Left renal pelvis (tissue), 4 donors: ENCODE data around the gene AIG1. TPM values are rescaled to one million over a fixed set of nuclear protein-coding genes. Genes with fewer than 3 reads are reported as not detected.

Experiments used
- DNase-seq, 4 donors: peaks; one replicate each; pipeline ENCODE4 v3.0.0-alpha.2; 2013; ENCODE audit warnings: low read depth in 4 of 4, low spot score in 3 of 4
- polyA plus RNA-seq, 4 donors: library from polyadenylated mRNA; unstranded; fragments of 120-200 nt; gene quantifications; one replicate each; pipeline ENCODE4 v1.2.1, GENCODE V29; 2013; ENCODE audit not compliant: insufficient read length in 4 of 4

Gene AIG1
- polyA plus RNA-seq, 4 donors, result 27.8 to 113 (median 100) TPM

- no peak for DNase-seq
Measured at GRCh38 chr6:143090314-143091044, 29.8 kb downstream of the AIG1 start.

GRCh38 chr6:143092768-143093167, 32.1 kb downstream of the AIG1 start:
- DNase-seq, result no peak

DNA sequence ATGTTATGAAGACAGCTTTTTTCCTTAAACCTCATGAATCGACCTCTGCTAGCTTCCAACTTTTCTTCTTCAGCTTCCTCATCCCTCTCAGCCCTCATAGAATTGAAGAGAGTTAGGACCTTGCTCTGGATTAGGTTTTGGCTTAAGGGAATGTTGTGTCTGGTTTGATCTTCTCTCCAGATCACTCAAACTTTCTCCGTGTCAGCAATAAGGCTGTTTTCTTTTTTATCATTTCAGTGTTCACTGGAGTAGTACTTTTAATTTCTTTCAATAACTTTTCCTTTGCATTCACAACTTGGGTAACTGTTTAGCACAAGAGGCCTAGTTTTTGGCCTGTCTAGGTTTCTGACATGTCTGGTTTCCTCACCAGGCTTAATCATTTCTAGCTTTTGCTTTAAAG, 32.6 kb downstream of the AIG1 start:
- no peak for DNase-seq

DNA sequence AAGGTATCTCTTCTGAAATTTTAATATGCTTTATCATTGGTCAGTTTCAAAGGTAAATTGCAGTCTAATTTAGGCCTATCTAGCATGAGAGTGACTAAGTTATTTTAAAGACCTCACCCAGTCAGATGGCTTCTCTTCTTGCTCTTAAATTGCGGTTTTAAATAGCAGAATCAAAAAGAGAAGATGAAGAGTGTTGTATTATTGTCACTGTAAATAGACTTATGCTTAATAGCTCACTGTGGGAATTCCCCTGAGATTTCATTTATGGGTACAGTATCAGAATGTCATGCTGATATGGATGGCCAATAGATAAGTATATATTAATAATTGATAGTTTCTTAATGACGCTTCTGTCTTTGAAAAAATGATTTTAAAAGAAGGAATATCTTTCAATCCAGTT, 35.7 kb downstream of the AIG1 start:
- no peak for DNase-seq

GRCh38 chr6:143097224-143097795, 36.6 kb downstream of the AIG1 start:
- no peak for DNase-seq

- no peak for DNase-seq
Measured at GRCh38 chr6:143098054-143098671, 37.5 kb downstream of the AIG1 start.

GRCh38 chr6:143099647-143100046, 39.0 kb downstream of the AIG1 start:
- no peak for DNase-seq

GRCh38 chr6:143100429-143100828, 39.7 kb downstream of the AIG1 start:
- DNase-seq, result no peak

- no peak for DNase-seq
Measured at GRCh38 chr6:143103916-143104315, 43.2 kb downstream of the AIG1 start.

DNA sequence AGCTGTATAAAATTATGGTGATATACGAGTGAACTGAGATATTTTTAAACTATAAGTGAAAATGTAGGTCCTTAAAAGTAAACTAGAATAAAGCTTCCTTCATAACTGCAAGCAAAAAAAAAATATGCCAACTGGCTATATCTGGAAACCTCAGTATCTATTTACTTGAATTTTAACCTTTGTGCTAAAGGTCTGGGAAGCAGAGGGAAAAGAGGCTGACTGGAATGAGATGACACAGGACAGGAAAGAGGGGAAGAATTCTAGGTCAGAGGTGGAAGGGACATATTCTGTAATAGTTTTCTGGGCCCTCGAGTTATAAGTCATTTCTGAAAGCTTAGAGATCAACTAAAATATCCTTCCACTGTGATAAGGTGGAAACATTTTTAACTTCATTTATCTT, 46.8 kb downstream of the AIG1 start:
- no peak for DNase-seq

- DNase-seq, result no peak
Measured at GRCh38 chr6:143107911-143108761, 47.4 kb downstream of the AIG1 start.

DNA sequence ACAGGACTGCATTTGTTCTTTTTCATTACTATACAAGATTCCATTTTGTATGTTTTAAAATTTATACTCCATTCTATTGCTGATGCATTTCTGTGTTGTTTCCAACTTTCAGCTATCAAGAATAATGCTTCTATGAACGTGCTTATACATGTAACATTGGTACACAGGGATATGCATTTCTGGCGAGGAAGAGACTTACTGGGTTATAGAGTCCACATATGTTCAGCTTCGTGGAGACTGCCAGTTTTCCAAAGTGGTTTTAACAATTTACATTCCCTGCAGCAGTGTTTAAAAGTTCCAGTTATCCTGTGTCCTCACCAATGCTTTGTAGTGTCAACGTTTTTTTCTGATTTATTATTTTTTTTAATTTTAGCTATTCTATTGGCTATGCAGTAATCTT, 48.5 kb downstream of the AIG1 start:
- DNase-seq, result no peak

- DNase-seq, result no peak
Measured at GRCh38 chr6:143110572-143110971, 49.9 kb downstream of the AIG1 start.

- DNase-seq, result no peak
Measured at GRCh38 chr6:143110996-143111395, 50.3 kb downstream of the AIG1 start.

GRCh38 chr6:143111443-143111842, 50.8 kb downstream of the AIG1 start:
- DNase-seq, result no peak

DNA sequence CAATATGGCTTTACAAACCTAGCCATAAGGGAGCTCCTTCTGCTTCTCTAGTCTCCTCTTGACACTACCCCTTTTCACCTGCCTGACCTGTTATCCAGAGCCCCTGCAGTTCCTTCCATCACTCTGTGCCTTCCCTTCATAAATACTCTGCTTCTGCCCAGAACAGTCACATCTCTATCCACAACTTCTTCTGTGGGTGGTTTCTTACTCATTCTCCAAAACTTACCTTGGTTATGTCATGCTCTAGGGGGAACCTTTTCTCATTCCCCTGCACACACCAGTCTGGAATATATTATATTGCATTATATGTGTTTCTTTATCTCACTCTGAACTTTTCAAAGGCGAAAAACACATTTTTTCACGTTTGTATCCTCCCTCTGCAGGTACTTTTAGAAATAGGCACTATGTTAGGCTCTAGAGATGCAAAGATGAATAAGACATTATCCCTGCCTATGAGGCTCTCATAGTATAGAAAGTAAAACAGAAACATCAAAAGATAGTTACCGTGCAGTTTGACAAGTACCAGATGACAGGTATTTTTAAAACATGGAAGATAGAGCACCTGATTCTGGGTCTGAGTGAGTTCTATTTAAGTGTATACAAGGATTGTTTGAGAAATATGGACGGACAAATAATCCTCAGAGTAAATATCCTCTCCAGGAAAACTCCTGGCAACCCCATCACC, 51.5 kb downstream of the AIG1 start:
- no peak for DNase-seq

- no peak for DNase-seq
Measured at GRCh38 chr6:143112837-143113236, 52.1 kb downstream of the AIG1 start.

GRCh38 chr6:143115728-143116127, 55.0 kb downstream of the AIG1 start:
- no peak for DNase-seq

- DNase-seq, result no peak
Measured at GRCh38 chr6:143117108-143117507, 56.4 kb downstream of the AIG1 start.

DNA sequence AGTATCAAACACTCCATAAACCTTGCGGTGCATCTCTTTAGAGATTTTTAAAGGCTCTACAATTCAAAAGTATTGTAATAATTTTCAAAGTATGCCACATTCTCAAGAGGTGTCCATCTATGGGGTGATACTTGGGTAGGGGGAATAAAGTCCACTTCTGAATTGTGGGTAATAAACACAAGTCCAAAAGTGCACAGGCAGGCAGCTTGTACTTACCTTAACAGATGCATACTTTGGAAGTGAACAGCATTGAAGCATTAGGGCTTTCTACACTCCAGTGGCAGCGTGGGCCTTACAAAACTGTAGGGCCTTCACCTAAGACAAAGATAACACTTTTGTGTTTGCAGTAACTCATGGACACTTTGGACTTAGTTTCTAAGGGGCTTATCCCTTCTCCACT, 58.6 kb downstream of the AIG1 start:
- DNase-seq, result no peak

- DNase-seq, result no peak
Measured at GRCh38 chr6:143123081-143123480, 62.4 kb downstream of the AIG1 start.
